ENCODE results near the gene MKLN1. TPM values are rescaled to one million over a fixed set of nuclear protein-coding genes. Genes with fewer than 3 reads are reported as not detected.

MKLN1 gene
- total and polyA plus RNA-seq, 4 experiments from 2014 or later, result 18.1 to 61.0 (median 45.4) TPM

GRCh38 chr7:131546126-131546525, 218.4 kb downstream of the MKLN1 start:
- Mint-ChIP-seq H3K9me3 (no peaks in the 10 kb centered on the region), H3K27me3 (peaks cover 0 to 3% of the 10 kb centered on the region in 2 donors), H3K4me3 (peak overlapping the region in 1 of 8 donors; percentile 52), H3K4me1 (peaks cover 0 to 8% (median 5%) of the 10 kb centered on the region in 4 donors), H3K36me3 (no peaks in the 10 kb centered on the region), H3K27ac (no peak overlapping the region)
- H3K4me3 ChIP-seq (ENCODE audit: low read length in 2 of 2), result no peak overlapping the region
- H3K9me3 ChIP-seq (ENCODE audit: control insufficient read depth in 1 of 2, low read length in 2 of 2), result no peaks in the 10 kb centered on the region
- no peak overlapping the region for H3K27ac ChIP-seq (ENCODE audit: low read depth, low read length)
- POLR2A ChIA-PET (ENCODE audit: partially characterized antibody), result no interaction called here
- no peaks in the 10 kb centered on the region for H3K4me1 ChIP-seq (ENCODE audit: insufficient read depth, low read length)
- intact Hi-C loops (cut with micrococcal nuclease), result loop anchor here (5.0 kb wide), 1 partner anchor 106 kb away; no protein-coding TSS in a partner anchor
- no peaks in the 10 kb centered on the region for H3K27me3 ChIP-seq (ENCODE audit: insufficient read depth, low read length)
- CTCF ChIA-PET (ENCODE audit: partially characterized antibody), result interaction anchor here (1.3 to 2.2 kb wide), 3 partner anchors 12 to 109 kb away, joined by 5 to 9 read pairs (median 6); no protein-coding TSS in a partner anchor
- no peaks in the 10 kb centered on the region for H3K36me3 ChIP-seq (ENCODE audit: insufficient read depth, low read length)
- DNase-seq, result no peak

Other genes starting within 250 kb of the MKLN1 start
- 1 to 10 TPM; 1.1 to 1.3 TPM for gene PODXL, start 228.8 kb downstream of the MKLN1 start, total RNA-seq
- gene PODXL, start 228.8 kb downstream of the MKLN1 start, polyA plus RNA-seq, result 1 to 10 TPM in 1 of 2 donors, under 1 TPM in 1; 0.47 to 1.2 TPM